GM23338 (cell line): ENCODE data around the gene MEGF9. TPM values are rescaled to one million over a fixed set of nuclear protein-coding genes. Genes with fewer than 3 reads are reported as not detected.

ENCODE experiments used
- ATAC-seq: fragments of 200-7000 bp; cut with Tn5 transposase; 3 replicates; pipeline ENCODE4 v1.9.1; 2020
- DNase-seq: peaks from one replicate; pipeline ENCODE4 v3.0.0-alpha.2; 2015; ENCODE audit warnings: low spot score
- H2AFZ ChIP-seq: fragments of 200-600 bp; sonication (generic); 2 replicates; pipeline ENCODE4 v1.8.0; 2016; ENCODE audit warnings: antibody characterized with exemption, mild to moderate bottlenecking, moderate library complexity
- H3F3A ChIP-seq: fragments of 200-600 bp; sonication (generic); replicated peaks from 2 replicates; pipeline ENCODE4 v1.8.0; 2017; ENCODE audit warnings: antibody characterized with exemption, mixed run types, low read depth
- H3K27ac ChIP-seq: fragments of 200-600 bp; sonication (generic); 2 replicates; pipeline ENCODE4 v1.6.1; 2016; ENCODE audit warnings: low read depth
- H3K27me3 ChIP-seq: fragments of 200-600 bp; sonication (generic); 2 replicates; pipeline ENCODE4 v1.8.0; 2016; ENCODE audit warnings: mild to moderate bottlenecking, mixed run types, moderate library complexity; ENCODE audit not compliant: insufficient read depth
- H3K36me3 ChIP-seq: fragments of 200-600 bp; sonication (generic); 2 replicates; pipeline ENCODE4 v1.8.0; 2016; ENCODE audit warnings: mild to moderate bottlenecking; ENCODE audit not compliant: insufficient read depth
- H3K4me1 ChIP-seq: fragments of 200-600 bp; sonication (generic); 2 replicates; pipeline ENCODE4 v1.8.0; 2016; ENCODE audit warnings: mild to moderate bottlenecking, moderate library complexity; ENCODE audit not compliant: insufficient read depth
- H3K4me2 ChIP-seq: fragments of 200-600 bp; sonication (generic); 2 replicates; pipeline ENCODE4 v1.7.1; 2017; ENCODE audit warnings: mixed run types
- H3K4me3 ChIP-seq: fragments of 200-600 bp; sonication (generic); 2 replicates; pipeline ENCODE4 v1.6.1; 2016; ENCODE audit warnings: mixed run types
- H3K79me2 ChIP-seq: fragments of 200-600 bp; sonication (generic); replicated peaks from 2 replicates; pipeline ENCODE4 v1.8.0; 2017; ENCODE audit warnings: mild to moderate bottlenecking; ENCODE audit not compliant: insufficient read depth
- H3K9me2 ChIP-seq: fragments of 200-600 bp; sonication (generic); 2 replicates; pipeline ENCODE4 v1.8.0; 2017; ENCODE audit not compliant: insufficient read depth
- H4K20me1 ChIP-seq: fragments of 200-600 bp; sonication (generic); replicated peaks from 2 replicates; pipeline ENCODE4 v1.8.0; 2017; ENCODE audit warnings: mild to moderate bottlenecking; ENCODE audit not compliant: insufficient read depth
- H3K27ac Mint-ChIP-seq: 2 replicates; pipeline ENCODE4 v1.8.0; 2020; ENCODE audit warnings: inconsistent platforms, mild to moderate bottlenecking, moderate library complexity, mixed read lengths
- H3K27me3 Mint-ChIP-seq: 3 replicates; pipeline ENCODE4 v1.8.0; 2022; ENCODE audit warnings: low read depth, mild to moderate bottlenecking, moderate library complexity, mixed read lengths, inconsistent platforms; ENCODE audit not compliant: insufficient read depth, poor library complexity
- H3K36me3 Mint-ChIP-seq: 3 replicates; pipeline ENCODE4 v1.8.0; 2021; ENCODE audit warnings: low read depth, mild to moderate bottlenecking, inconsistent platforms, moderate library complexity, mixed read lengths
- H3K4me1 Mint-ChIP-seq: 3 replicates; pipeline ENCODE4 v1.8.0; 2020; ENCODE audit warnings: mild to moderate bottlenecking, inconsistent platforms, mixed read lengths
- H3K4me3 Mint-ChIP-seq: 3 replicates; pipeline ENCODE4 v1.8.0; 2021; ENCODE audit warnings: moderate library complexity, mild to moderate bottlenecking, inconsistent platforms, mixed read lengths
- H3K9me3 Mint-ChIP-seq: 3 replicates; pipeline ENCODE4 v1.8.0; 2020; ENCODE audit warnings: moderate library complexity, mild to moderate bottlenecking, inconsistent platforms, mixed read lengths
- CREB1 ChIP-seq: fragments of 250-450 bp; sonication (Bioruptor Pico); IDR thresholded peaks from 2 replicates; pipeline ENCODE4 v1.5.0; 2020; ENCODE audit warnings: low read depth, mild to moderate bottlenecking, moderate library complexity
- EZH2 ChIP-seq: fragments of 200-600 bp; sonication (generic); IDR thresholded peaks from one replicate; pipeline ENCODE4 v1.8.0; 2017; ENCODE audit warnings: antibody characterized with exemption, mild to moderate bottlenecking, low read depth; ENCODE audit not compliant: unreplicated experiment
- EZH2phosphoT487 ChIP-seq: fragments of 200-600 bp; sonication (generic); IDR thresholded peaks from one replicate; pipeline ENCODE4 v1.8.1; 2018; ENCODE audit warnings: antibody characterized with exemption; ENCODE audit not compliant: unreplicated experiment
- JUNB ChIP-seq: IDR thresholded peaks from one replicate; pipeline ENCODE4 v1.6.1; 2016; ENCODE audit warnings: antibody characterized with exemption; ENCODE audit not compliant: unreplicated experiment
- NANOG ChIP-seq: IDR thresholded peaks from 2 replicates; pipeline ENCODE4 v1.6.1; 2016; ENCODE audit warnings: antibody characterized with exemption, borderline replicate concordance
- POLR2AphosphoS5 ChIP-seq: IDR thresholded peaks from 2 replicates; pipeline ENCODE4 v1.6.1; 2016; ENCODE audit warnings: antibody characterized with exemption, low read depth
- STAT1 ChIP-seq: IDR thresholded peaks from one replicate; pipeline ENCODE4 v1.6.1; 2016; ENCODE audit warnings: antibody characterized with exemption; ENCODE audit not compliant: unreplicated experiment
- ZNF114 ChIP-seq: fragments of 250-450 bp; sonication (Bioruptor Pico); IDR thresholded peaks from 2 replicates; pipeline ENCODE4 v1.5.0; 2020; ENCODE audit warnings: mild to moderate bottlenecking, moderate library complexity
- ZNF331 ChIP-seq: fragments of 250-450 bp; sonication (Bioruptor Pico); IDR thresholded peaks from 2 replicates; pipeline ENCODE4 v1.5.0; 2020; ENCODE audit warnings: low read depth, mild to moderate bottlenecking, moderate library complexity
- polyA plus RNA-seq: library from polyadenylated mRNA; unstranded; fragments of >200 nt; fragmentation: Nextera tagmentation; extraction: Ambion mirVana; gene quantifications from 2 replicates; pipeline ENCODE4 v1.2.1, GENCODE V29; 2016
- total RNA-seq: library from RNA; depleted of rRNA; stranded (reverse); fragments of >200 nt; shearing (Covaris generic); gene quantifications from 2 replicates; pipeline ENCODE4 v1.2.3, GENCODE V29; 2014
- TF ChIP-seq, protein P1 (sequence below): IDR thresholded peaks from one replicate; pipeline ENCODE4 v1.6.1; 2018; ENCODE audit warnings: antibody characterized with exemption; ENCODE audit not compliant: unreplicated experiment
- TF ChIP-seq, protein P2 (sequence below): fragments of 250-450 bp; sonication (Bioruptor Pico); IDR thresholded peaks from 2 replicates; pipeline ENCODE4 v1.5.0; 2020; ENCODE audit warnings: mild to moderate bottlenecking, moderate library complexity
- TF ChIP-seq, protein P3 (sequence below): IDR thresholded peaks from 2 replicates; pipeline ENCODE4 v1.6.1; 2016; ENCODE audit warnings: antibody characterized with exemption
- TF ChIP-seq, protein P4 (sequence below), 2 experiments: fragments of 200-600 bp in 1 of 2; sonication (generic) in 1 of 2; conservative IDR thresholded peaks; 2 replicates each; pipeline versions ENCODE4 v1.5.1 to v1.6.1; 2016 to 2017; ENCODE audit warnings: antibody characterized with exemption in 2 of 2, low read depth in 2 of 2, mild to moderate bottlenecking in 2 of 2, moderate library complexity in 1 of 2

The MEGF9 gene
- total and polyA plus RNA-seq, 2 experiments from 2014 or later, result 0.87 to 1.6 TPM

DNA sequence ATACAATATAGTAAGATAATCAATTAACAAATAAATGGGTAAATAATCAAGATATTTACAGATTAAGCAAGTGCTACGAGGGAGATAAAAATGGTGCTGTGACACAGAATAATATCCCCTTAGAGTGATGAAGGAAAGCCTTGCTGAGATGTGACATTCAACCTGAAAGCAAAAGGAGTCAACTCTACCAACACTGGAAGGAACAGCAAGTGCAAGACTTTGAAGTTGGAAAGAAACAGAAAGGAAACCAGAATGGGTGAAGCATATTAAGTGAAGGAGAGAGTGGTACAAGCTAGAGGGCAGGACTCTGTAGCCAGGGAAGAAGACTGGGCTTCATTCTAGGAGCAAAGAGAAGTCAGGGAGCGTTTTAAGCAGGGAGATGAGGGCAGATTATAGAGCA is 12.2 kb upstream of the MEGF9 start:
- Histone ChIP-seq H3K79me2 (no peaks in the 10 kb centered on the region), H4K20me1 (no peaks in the 10 kb centered on the region), H3K36me3 (no peaks in the 10 kb centered on the region), H3K27ac (no peak overlapping the region), H3K27me3 (no peaks in the 10 kb centered on the region), H3K4me2 (no peak overlapping the region), H3K9me2 (no peaks in the 10 kb centered on the region), H2AFZ (no peak overlapping the region), H3F3A (no peaks in the 10 kb centered on the region), H3K4me3 (no peak overlapping the region), H3K4me1 (no peaks in the 10 kb centered on the region)
- Mint-ChIP-seq H3K27me3 (peaks cover 5% of the 10 kb centered on the region), H3K4me1 (peaks cover 12% of the 10 kb centered on the region), H3K9me3 (no peaks in the 10 kb centered on the region), H3K27ac (no peak overlapping the region), H3K36me3 (no peaks in the 10 kb centered on the region), H3K4me3 (no peak overlapping the region)
- ATAC-seq, result no peak
- DNase-seq, result no peak
- no peak for TF ChIP-seq ZNF331 (CRISPR knock-in tag)
- TF ChIP-seq CREB1 (CRISPR knock-in tag), result no peak
- no peak for TF ChIP-seq ZNF114 (CRISPR knock-in tag)
- TF ChIP-seq, protein P1, sequence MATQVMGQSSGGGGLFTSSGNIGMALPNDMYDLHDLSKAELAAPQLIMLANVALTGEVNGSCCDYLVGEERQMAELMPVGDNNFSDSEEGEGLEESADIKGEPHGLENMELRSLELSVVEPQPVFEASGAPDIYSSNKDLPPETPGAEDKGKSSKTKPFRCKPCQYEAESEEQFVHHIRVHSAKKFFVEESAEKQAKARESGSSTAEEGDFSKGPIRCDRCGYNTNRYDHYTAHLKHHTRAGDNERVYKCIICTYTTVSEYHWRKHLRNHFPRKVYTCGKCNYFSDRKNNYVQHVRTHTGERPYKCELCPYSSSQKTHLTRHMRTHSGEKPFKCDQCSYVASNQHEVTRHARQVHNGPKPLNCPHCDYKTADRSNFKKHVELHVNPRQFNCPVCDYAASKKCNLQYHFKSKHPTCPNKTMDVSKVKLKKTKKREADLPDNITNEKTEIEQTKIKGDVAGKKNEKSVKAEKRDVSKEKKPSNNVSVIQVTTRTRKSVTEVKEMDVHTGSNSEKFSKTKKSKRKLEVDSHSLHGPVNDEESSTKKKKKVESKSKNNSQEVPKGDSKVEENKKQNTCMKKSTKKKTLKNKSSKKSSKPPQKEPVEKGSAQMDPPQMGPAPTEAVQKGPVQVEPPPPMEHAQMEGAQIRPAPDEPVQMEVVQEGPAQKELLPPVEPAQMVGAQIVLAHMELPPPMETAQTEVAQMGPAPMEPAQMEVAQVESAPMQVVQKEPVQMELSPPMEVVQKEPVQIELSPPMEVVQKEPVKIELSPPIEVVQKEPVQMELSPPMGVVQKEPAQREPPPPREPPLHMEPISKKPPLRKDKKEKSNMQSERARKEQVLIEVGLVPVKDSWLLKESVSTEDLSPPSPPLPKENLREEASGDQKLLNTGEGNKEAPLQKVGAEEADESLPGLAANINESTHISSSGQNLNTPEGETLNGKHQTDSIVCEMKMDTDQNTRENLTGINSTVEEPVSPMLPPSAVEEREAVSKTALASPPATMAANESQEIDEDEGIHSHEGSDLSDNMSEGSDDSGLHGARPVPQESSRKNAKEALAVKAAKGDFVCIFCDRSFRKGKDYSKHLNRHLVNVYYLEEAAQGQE, result no peak
- TF ChIP-seq EZH2phosphoT487, result no peak
- TF ChIP-seq, protein P2, sequence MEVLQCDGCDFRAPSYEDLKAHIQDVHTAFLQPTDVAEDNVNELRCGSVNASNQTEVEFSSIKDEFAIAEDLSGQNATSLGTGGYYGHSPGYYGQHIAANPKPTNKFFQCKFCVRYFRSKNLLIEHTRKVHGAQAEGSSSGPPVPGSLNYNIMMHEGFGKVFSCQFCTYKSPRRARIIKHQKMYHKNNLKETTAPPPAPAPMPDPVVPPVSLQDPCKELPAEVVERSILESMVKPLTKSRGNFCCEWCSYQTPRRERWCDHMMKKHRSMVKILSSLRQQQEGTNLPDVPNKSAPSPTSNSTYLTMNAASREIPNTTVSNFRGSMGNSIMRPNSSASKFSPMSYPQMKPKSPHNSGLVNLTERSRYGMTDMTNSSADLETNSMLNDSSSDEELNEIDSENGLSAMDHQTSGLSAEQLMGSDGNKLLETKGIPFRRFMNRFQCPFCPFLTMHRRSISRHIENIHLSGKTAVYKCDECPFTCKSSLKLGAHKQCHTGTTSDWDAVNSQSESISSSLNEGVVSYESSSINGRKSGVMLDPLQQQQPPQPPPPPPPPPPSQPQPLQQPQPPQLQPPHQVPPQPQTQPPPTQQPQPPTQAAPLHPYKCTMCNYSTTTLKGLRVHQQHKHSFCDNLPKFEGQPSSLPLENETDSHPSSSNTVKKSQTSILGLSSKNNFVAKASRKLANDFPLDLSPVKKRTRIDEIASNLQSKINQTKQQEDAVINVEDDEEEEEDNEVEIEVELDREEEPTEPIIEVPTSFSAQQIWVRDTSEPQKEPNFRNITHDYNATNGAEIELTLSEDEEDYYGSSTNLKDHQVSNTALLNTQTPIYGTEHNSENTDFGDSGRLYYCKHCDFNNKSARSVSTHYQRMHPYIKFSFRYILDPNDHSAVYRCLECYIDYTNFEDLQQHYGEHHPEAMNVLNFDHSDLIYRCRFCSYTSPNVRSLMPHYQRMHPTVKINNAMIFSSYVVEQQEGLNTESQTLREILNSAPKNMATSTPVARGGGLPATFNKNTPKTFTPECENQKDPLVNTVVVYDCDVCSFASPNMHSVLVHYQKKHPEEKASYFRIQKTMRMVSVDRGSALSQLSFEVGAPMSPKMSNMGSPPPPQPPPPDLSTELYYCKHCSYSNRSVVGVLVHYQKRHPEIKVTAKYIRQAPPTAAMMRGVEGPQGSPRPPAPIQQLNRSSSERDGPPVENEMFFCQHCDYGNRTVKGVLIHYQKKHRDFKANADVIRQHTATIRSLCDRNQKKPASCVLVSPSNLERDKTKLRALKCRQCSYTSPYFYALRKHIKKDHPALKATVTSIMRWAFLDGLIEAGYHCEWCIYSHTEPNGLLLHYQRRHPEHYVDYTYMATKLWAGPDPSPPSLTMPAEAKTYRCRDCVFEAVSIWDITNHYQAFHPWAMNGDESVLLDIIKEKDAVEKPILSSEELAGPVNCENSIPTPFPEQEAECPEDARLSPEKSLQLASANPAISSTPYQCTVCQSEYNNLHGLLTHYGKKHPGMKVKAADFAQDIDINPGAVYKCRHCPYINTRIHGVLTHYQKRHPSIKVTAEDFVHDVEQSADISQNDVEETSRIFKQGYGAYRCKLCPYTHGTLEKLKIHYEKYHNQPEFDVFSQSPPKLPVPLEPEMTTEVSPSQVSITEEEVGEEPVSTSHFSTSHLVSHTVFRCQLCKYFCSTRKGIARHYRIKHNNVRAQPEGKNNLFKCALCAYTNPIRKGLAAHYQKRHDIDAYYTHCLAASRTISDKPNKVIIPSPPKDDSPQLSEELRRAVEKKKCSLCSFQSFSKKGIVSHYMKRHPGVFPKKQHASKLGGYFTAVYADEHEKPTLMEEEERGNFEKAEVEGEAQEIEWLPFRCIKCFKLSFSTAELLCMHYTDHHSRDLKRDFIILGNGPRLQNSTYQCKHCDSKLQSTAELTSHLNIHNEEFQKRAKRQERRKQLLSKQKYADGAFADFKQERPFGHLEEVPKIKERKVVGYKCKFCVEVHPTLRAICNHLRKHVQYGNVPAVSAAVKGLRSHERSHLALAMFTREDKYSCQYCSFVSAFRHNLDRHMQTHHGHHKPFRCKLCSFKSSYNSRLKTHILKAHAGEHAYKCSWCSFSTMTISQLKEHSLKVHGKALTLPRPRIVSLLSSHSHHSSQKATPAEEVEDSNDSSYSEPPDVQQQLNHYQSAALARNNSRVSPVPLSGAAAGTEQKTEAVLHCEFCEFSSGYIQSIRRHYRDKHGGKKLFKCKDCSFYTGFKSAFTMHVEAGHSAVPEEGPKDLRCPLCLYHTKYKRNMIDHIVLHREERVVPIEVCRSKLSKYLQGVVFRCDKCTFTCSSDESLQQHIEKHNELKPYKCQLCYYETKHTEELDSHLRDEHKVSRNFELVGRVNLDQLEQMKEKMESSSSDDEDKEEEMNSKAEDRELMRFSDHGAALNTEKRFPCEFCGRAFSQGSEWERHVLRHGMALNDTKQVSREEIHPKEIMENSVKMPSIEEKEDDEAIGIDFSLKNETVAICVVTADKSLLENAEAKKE, result no peak
- TF ChIP-seq NANOG, result no peak
- TF ChIP-seq EZH2, result no peak
- TF ChIP-seq JUNB, result no peak
- TF ChIP-seq, protein P3, sequence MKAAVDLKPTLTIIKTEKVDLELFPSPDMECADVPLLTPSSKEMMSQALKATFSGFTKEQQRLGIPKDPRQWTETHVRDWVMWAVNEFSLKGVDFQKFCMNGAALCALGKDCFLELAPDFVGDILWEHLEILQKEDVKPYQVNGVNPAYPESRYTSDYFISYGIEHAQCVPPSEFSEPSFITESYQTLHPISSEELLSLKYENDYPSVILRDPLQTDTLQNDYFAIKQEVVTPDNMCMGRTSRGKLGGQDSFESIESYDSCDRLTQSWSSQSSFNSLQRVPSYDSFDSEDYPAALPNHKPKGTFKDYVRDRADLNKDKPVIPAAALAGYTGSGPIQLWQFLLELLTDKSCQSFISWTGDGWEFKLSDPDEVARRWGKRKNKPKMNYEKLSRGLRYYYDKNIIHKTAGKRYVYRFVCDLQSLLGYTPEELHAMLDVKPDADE, result no peak
- TF ChIP-seq STAT1, result no peak
- TF ChIP-seq POLR2AphosphoS5, result no peak
- TF ChIP-seq, protein P4, sequence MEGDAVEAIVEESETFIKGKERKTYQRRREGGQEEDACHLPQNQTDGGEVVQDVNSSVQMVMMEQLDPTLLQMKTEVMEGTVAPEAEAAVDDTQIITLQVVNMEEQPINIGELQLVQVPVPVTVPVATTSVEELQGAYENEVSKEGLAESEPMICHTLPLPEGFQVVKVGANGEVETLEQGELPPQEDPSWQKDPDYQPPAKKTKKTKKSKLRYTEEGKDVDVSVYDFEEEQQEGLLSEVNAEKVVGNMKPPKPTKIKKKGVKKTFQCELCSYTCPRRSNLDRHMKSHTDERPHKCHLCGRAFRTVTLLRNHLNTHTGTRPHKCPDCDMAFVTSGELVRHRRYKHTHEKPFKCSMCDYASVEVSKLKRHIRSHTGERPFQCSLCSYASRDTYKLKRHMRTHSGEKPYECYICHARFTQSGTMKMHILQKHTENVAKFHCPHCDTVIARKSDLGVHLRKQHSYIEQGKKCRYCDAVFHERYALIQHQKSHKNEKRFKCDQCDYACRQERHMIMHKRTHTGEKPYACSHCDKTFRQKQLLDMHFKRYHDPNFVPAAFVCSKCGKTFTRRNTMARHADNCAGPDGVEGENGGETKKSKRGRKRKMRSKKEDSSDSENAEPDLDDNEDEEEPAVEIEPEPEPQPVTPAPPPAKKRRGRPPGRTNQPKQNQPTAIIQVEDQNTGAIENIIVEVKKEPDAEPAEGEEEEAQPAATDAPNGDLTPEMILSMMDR (conservative IDR thresholded peaks at IDR 0.05; ENCODE audit: low read depth in 2 of 2), result no peak
